Astrocyte of the spinal cord (primary cell): ENCODE data around the gene OR2S2.
"Not testable (repeated sequence)": the region's sequence is repeated elsewhere in the genome, so short reads cannot be mapped to it uniquely, and the experiment has no call there.

Experiments
- DNase-seq: peaks from one replicate; pipeline ENCODE4 v3.0.0; 2011; ENCODE audit warnings: low read depth, low spot score
- H3K4me3 ChIP-seq: 2 replicates; pipeline ENCODE4 v1.5.1; 2011; ENCODE audit warnings: low read depth, mild to moderate bottlenecking, low read length, moderate library complexity
- CTCF ChIP-seq: IDR thresholded peaks from 2 replicates; pipeline ENCODE4 v1.5.1; 2012; ENCODE audit warnings: low read depth, mild to moderate bottlenecking, low read length, inconsistent platforms
- in situ Hi-C: cut with HindIII; loops from 2 replicates; pipeline ENCODE4 v1.10.0; 2017; ENCODE audit warnings: low sequenced_read_pairs

Gene OR2S2

GRCh38 chr9:35935755-35936509 is 22.0 kb downstream of the OR2S2 start:
- no peak overlapping the region for H3K4me3 ChIP-seq
- peak; percentile 88 for DNase-seq
- TF ChIP-seq CTCF, result no peak
- in situ Hi-C loops, result no loop called here

GRCh38 chr9:35935261-35935660 is 22.7 kb downstream of the OR2S2 start:
- TF ChIP-seq CTCF, result no peak
- in situ Hi-C loops, result no loop called here
- DNase-seq, result no peak
- no peak overlapping the region for H3K4me3 ChIP-seq

- H3K4me3 ChIP-seq, in situ Hi-C loops, DNase-seq: not testable (repeated sequence)
Observed at GRCh38 chr9:35934069-35934468, 23.9 kb downstream of the OR2S2 start.

- in situ Hi-C loops, result no loop called here
- no peak for DNase-seq
- TF ChIP-seq CTCF, result no peak
- no peak overlapping the region for H3K4me3 ChIP-seq
Observed at GRCh38 chr9:35933550-35934067, 24.3 kb downstream of the OR2S2 start.

GRCh38 chr9:35932735-35933134 is 25.2 kb downstream of the OR2S2 start:
- in situ Hi-C loops, result no loop called here
- DNase-seq, result no peak
- no peak for TF ChIP-seq CTCF
- no peak overlapping the region for H3K4me3 ChIP-seq

GRCh38 chr9:35930989-35931388 is 27.0 kb downstream of the OR2S2 start:
- in situ Hi-C loops, result no loop called here
- no peak for DNase-seq
- TF ChIP-seq CTCF, result no peak
- H3K4me3 ChIP-seq, result no peak overlapping the region

- in situ Hi-C loops, result no loop called here
- TF ChIP-seq CTCF, result no peak
- no peak for DNase-seq
- H3K4me3 ChIP-seq, result no peak overlapping the region
Observed at GRCh38 chr9:35930521-35930920, 27.4 kb downstream of the OR2S2 start.
